IPS-20b (cell line): Measurements from ENCODE around the gene ATP2A2.

ENCODE experiments used
- H3K27ac ChIP-seq: one replicate; pipeline ENCODE4 v1.5.1; 2013; ENCODE audit warnings: low read length
- H3K27me3 ChIP-seq: 2 replicates; pipeline ENCODE4 v1.6.1; 2013; ENCODE audit warnings: mild to moderate bottlenecking, low read length, inconsistent platforms; ENCODE audit not compliant: insufficient read depth
- H3K36me3 ChIP-seq: 2 replicates; pipeline ENCODE4 v1.6.1; 2013; ENCODE audit warnings: low read depth, mild to moderate bottlenecking, inconsistent platforms, low read length, moderate library complexity; ENCODE audit not compliant: insufficient read depth
- H3K4me1 ChIP-seq: 2 replicates; pipeline ENCODE4 v1.6.1; 2013; ENCODE audit warnings: mild to moderate bottlenecking, control low read depth, inconsistent platforms, low read length, moderate library complexity; ENCODE audit not compliant: insufficient read depth
- H3K4me3 ChIP-seq: 2 replicates; pipeline ENCODE4 v1.5.1; 2013; ENCODE audit warnings: mild to moderate bottlenecking, low read length, inconsistent platforms
- H3K9ac ChIP-seq: 2 replicates; pipeline ENCODE4 v1.6.1; 2013; ENCODE audit warnings: low read depth, mild to moderate bottlenecking, inconsistent platforms, low read length, moderate library complexity
- H3K9me3 ChIP-seq: 2 replicates; pipeline ENCODE4 v1.6.1; 2013; ENCODE audit warnings: mild to moderate bottlenecking, low read depth, low read length, inconsistent platforms; ENCODE audit not compliant: insufficient read depth

The ATP2A2 gene

DNA sequence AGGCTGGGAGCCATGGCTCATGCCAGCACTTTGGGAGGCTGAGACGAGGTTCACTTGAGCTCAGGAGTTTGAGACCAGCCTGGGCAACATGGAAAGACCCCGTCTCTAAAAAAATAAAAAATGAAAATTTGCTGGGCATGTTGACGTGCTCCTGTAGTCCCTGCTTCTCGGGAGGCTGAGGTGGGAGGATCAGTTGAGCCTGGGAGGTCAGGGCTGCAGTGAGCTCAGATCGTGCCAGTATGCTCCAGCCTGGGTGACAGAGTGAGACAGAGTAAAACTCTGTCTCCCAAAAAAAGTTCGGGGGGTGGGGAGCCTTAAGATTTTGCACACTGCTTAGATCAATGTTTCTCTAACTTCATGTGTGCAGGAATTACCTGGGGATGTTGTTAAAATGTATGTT is 30.9 kb downstream of the ATP2A2 start:
- H3K4me1 ChIP-seq: no peaks in the 10 kb centered on the region
- no peak overlapping the region for H3K27ac ChIP-seq
- H3K9ac ChIP-seq: no peak overlapping the region
- H3K27me3 ChIP-seq: no peaks in the 10 kb centered on the region
- H3K9me3 ChIP-seq: no peaks in the 10 kb centered on the region
- no peak overlapping the region for H3K4me3 ChIP-seq
- H3K36me3 ChIP-seq: peaks cover 52% of the 10 kb centered on the region

DNA sequence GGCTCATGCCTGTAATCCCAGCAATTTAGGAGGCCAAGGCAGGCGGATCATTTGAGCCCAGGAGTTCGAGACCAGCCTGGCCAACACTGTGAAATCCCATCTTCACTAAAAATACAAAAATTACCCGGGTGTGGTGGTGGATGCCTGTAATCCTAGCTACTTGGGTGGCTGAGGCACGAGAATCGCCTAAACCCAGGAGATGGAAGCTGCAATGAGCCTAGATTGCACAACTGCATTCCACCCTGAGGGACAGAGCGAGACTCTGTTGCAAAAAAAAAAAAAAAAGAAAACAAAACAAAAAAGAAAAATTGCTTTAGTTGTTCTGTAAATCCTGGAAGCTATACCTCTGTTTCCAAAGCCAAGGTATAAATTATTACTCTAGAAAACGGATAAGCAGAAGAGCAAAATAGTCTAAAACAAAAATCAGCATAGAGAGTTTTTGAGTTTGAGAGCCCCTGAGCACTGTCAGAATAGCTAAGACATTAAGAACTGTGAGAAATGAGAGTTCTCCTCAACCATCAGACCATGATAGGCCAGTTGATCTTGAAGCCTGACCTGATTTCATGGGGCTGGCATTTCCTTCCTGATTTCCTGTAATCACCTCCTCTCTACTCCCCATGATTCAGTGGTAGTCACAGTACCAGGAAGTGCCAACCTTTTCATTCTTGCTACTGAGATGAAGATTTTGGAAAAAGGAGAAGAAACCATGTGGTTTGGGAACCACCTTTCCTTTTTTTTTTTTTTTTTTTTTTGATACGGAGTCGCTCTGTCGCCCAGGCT is 31.7 kb downstream of the ATP2A2 start:
- H3K4me1 ChIP-seq: no peaks in the 10 kb centered on the region
- H3K27ac ChIP-seq: no peak overlapping the region
- no peaks in the 10 kb centered on the region for H3K9me3 ChIP-seq
- no peak overlapping the region for H3K9ac ChIP-seq
- H3K27me3 ChIP-seq: no peaks in the 10 kb centered on the region
- H3K36me3 ChIP-seq: peaks cover 49% of the 10 kb centered on the region
- no peak overlapping the region for H3K4me3 ChIP-seq

DNA sequence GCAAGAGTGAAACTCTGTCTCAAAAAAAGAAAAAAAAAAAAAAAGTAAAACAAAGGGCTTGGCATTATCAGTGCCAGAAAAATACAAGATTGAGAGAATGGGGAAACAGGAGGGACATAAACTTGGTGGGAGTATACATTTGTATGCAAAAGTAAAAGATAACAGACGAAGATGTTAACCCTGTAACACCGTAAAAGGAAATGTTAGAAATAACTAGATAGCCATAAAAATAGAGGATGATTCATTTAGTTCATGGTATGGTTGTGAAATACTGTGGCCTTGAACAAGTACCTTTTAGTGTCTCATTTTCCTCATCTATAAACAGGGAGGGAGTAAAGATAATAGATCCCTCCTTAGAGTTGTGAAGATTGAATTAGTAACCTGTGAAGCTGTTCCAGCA is 33.3 kb downstream of the ATP2A2 start:
- Histone ChIP-seq H3K9ac (no peak overlapping the region), H3K27ac (no peak overlapping the region), H3K4me3 (no peak overlapping the region), H3K4me1 (no peaks in the 10 kb centered on the region), H3K27me3 (no peaks in the 10 kb centered on the region), H3K9me3 (no peaks in the 10 kb centered on the region), H3K36me3 (peaks cover 53% of the 10 kb centered on the region)

DNA sequence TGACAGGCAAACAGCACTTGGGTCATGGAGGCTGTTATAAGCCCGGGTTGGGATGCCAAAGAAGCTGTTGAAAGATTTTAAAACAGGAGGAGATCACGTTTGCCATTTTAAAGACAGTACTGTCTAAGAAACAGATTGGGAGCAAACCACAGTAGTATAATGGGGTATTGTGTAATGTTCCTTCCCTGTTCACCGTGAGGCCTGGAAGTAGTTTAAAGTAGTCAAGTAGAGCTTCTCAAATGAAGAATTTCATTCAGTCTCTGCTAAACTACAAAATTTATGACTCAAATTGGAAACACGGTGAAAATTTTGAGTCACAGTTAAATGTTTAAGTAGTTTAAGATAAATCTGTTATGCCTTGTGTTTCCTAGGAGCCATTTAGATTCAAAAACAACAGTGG is 35.8 kb downstream of the ATP2A2 start:
- Histone ChIP-seq H3K9ac (no peak overlapping the region), H3K9me3 (no peaks in the 10 kb centered on the region), H3K36me3 (peaks cover 55% of the 10 kb centered on the region), H3K27me3 (no peaks in the 10 kb centered on the region), H3K4me1 (no peaks in the 10 kb centered on the region), H3K27ac (no peak overlapping the region), H3K4me3 (no peak overlapping the region)

DNA sequence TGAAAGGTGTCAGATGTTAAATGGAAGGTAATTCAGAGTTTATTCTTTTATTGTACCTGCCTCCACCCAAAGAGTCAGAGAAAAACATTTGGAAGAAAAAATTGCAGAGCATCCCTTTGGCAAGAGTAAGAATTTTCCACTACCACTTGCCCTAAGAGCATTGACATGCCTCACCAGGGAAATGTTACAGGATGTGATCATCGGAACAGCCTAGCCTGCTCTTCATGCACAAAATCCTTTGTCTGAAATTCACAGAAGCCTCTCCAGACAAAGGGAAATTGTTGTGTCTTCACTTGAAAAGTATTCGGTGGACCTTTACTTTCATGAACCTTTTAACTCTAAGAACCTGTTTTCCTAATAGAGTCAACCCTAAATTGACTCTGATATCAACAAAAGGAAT is 36.9 kb downstream of the ATP2A2 start:
- H3K36me3 ChIP-seq: peaks cover 65% of the 10 kb centered on the region

DNA sequence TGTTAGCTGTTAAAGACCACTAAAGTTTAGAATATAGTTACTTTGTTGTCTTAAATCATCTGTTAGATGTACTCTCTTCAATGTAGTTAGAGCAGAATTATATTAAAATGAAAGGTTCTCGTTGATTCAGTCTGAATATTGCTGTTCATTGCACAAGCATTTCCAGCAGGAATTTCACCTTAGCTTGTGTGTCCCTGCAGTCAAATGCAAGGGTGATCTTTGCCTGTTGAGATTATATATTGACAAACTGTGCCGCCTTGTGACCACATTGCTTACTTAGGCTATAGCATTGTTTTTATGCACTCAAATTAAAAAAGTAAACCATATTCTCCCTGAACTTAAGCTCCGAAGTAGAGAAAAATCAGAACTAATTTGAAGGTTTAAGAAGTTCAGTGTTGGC is 39.5 kb downstream of the ATP2A2 start:
- no peaks in the 10 kb centered on the region for H3K9me3 ChIP-seq
- H3K36me3 ChIP-seq: peaks cover 85% of the 10 kb centered on the region
- H3K4me3 ChIP-seq: no peak overlapping the region
- H3K4me1 ChIP-seq: no peaks in the 10 kb centered on the region
- no peak overlapping the region for H3K27ac ChIP-seq
- H3K27me3 ChIP-seq: no peaks in the 10 kb centered on the region
- no peak overlapping the region for H3K9ac ChIP-seq

More for the DNA sequence above, 36.9 kb downstream of the ATP2A2 start:
- Histone ChIP-seq H3K27me3 (no peaks in the 10 kb centered on the region), H3K4me1 (no peaks in the 10 kb centered on the region), H3K27ac (no peak overlapping the region), H3K4me3 (no peak overlapping the region), H3K9me3 (no peaks in the 10 kb centered on the region), H3K9ac (no peak overlapping the region)

DNA sequence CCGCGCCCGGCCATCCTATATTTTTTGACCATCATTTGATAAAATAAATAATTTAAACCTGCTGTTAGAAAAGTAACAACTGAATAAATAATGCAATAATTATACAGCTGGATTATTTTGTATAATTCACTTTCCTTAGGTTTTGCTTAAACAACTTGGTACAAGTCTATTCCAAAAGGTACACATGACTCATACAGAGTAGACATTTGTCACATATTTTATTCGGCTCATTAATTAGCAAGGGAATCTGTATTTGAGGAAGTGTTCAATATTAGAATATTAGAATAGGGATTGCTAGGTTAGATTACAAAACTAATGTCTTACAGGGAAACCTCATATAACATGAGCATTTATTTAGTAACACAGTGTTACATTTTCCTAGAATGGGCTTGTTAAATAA is 48.7 kb downstream of the ATP2A2 start:
- Histone ChIP-seq H3K4me1 (no peaks in the 10 kb centered on the region), H3K36me3 (peaks cover 94% of the 10 kb centered on the region), H3K4me3 (no peak overlapping the region), H3K9ac (no peak overlapping the region), H3K9me3 (no peaks in the 10 kb centered on the region), H3K27ac (no peak overlapping the region), H3K27me3 (no peaks in the 10 kb centered on the region)

DNA sequence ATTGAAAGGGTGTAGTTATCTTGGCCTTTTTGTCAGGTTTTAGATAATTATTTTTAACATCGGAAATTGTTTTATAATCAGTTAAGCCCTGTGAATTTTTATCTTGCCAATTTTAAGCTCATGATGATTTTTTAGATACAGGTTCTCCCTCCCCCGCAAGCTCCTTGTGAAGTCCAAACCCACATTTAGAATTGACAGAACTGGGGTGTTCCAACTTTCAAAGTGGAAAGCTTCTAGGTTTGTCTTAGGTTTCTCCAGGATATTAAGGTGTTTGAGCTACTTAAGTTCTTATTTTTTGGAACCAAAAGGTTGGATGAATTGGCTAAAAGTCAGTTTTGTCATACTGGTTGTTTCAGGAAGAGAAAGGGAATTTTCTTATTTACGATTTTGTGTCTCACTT is 49.1 kb downstream of the ATP2A2 start:
- Histone ChIP-seq H3K36me3 (peaks cover 94% of the 10 kb centered on the region), H3K9me3 (no peaks in the 10 kb centered on the region), H3K4me3 (no peak overlapping the region), H3K9ac (no peak overlapping the region), H3K27me3 (no peaks in the 10 kb centered on the region), H3K4me1 (no peaks in the 10 kb centered on the region), H3K27ac (no peak overlapping the region)

DNA sequence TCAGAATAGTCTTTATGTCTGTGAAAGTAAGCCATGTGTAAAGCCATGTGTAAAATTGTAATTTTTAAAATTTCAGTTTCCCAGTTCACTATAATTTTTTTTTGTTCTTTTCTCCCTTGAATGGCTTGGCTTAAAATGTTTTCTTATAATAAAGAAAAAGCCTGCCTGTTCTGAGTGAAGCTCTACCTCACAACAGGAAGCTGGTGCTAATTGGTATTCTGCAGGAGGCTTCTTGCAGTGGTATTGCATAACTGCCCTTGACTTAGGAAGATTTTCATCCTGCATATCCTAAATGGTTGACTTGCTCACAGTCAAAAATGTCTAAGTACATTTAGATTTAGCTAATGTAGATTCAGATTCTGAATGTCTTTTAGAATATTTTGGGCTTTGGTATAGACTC is 49.5 kb downstream of the ATP2A2 start:
- no peak overlapping the region for H3K4me3 ChIP-seq
- H3K9ac ChIP-seq: no peak overlapping the region
- no peaks in the 10 kb centered on the region for H3K4me1 ChIP-seq
- H3K9me3 ChIP-seq: no peaks in the 10 kb centered on the region
- H3K36me3 ChIP-seq: peaks cover 94% of the 10 kb centered on the region
- H3K27ac ChIP-seq: no peak overlapping the region
- no peaks in the 10 kb centered on the region for H3K27me3 ChIP-seq

DNA sequence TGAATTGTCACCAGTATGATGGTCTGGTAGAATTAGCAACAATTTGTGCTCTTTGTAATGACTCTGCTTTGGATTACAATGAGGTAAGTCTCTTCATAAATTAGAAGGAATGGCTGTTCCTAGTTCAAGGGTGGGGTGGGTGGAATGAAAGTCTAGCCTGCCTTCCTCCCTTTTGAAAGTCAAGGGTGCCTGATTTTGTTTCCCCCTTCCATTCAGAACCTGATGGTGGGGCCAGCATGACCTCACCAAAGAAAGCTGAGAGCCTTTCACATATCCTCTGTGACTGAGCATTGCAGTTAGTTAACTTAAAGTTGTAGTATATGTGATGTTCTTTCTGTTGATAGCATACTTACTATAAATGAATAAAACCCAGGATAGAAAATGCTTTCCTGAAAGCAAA is 52.2 kb downstream of the ATP2A2 start:
- Histone ChIP-seq H3K9ac (no peak overlapping the region), H3K27ac (no peak overlapping the region), H3K4me3 (no peak overlapping the region), H3K9me3 (no peaks in the 10 kb centered on the region), H3K4me1 (no peaks in the 10 kb centered on the region), H3K36me3 (peaks cover 95% of the 10 kb centered on the region), H3K27me3 (no peaks in the 10 kb centered on the region)

DNA sequence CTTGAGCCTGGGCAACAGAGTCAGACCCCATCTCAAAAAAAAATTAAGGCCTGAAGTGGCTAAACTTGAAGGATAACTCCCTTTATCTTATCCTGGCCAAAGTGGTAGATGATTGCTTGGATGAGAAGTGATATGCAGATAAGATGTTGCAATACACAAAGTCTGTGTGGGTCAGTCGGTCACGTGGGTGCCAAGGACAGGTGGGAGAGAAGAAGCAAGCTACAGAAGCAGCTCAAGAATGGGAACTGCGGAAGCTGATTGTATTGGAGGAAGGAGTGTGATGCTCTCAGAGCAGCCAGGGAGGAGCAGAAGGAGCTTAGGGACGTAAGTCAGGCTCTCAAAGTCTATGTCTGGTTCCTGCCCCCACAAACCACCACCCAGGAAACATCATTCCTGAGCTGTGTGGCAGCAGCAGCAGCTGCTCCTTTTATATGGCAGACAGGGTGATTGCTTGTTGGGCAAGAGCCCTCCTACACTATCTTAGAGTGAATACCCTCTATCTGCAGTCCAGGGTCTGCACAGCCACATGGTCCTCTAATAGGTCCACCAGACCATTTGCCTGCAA is 54.5 kb downstream of the ATP2A2 start:
- Histone ChIP-seq H3K27me3 (no peaks in the 10 kb centered on the region), H3K36me3 (peaks cover 96% of the 10 kb centered on the region)

DNA sequence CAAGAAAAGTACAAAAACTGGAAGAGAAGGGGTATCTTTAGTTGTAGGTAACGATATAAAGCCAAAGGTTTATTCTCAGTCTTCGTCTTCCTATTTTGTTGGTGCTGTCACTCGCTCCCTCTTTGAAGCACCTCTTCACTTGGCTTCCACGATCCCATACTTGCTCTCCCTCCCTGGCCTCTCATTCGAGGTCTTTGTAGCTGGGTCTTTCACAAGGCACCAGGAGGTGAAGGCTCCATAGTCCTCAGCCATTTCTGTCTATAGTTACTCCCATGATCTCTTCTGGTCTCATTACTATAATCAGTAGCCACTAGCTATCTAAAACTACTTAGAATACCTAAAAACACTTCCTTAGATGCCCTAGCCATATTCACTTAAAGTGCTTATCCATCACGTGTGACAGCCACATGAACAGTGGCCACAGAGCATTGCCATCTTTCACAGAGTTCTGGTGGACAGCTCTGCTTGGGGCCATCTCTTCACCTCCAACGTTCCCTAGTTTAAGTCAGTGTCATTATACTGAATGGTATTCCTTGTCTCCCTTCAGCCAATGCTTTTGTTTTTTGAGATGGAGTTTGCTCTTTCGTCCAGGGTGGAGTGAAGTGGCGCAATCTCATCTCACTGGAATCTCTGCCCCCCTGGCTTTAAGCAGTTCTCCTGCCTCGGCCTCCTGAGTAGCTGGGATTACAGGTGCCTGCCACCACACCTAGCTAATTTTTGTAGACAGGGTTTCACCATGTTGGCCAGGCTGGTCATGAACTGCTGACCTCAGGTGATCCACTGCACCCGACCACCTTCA is 57.1 kb downstream of the ATP2A2 start:
- H3K9me3 ChIP-seq: no peaks in the 10 kb centered on the region
- H3K36me3 ChIP-seq: peaks cover 100% of the 10 kb centered on the region
- no peak overlapping the region for H3K4me3 ChIP-seq
- H3K27me3 ChIP-seq: no peaks in the 10 kb centered on the region
- no peak overlapping the region for H3K9ac ChIP-seq
- H3K27ac ChIP-seq: no peak overlapping the region
- H3K4me1 ChIP-seq: no peaks in the 10 kb centered on the region

More for the DNA sequence above, 54.5 kb downstream of the ATP2A2 start:
- H3K9ac ChIP-seq: no peak overlapping the region
- H3K4me1 ChIP-seq: no peaks in the 10 kb centered on the region
- H3K4me3 ChIP-seq: no peak overlapping the region
- H3K27ac ChIP-seq: no peak overlapping the region
- no peaks in the 10 kb centered on the region for H3K9me3 ChIP-seq
